Medulla oblongata (tissue), 1 donor: ENCODE measurements around the gene FRMD7.

ENCODE experiments used
- DNase-seq: peaks from one replicate; pipeline ENCODE4 v3.0.0-alpha.2; 2015; ENCODE audit errors: extremely low spot score

The FRMD7 gene

DNA sequence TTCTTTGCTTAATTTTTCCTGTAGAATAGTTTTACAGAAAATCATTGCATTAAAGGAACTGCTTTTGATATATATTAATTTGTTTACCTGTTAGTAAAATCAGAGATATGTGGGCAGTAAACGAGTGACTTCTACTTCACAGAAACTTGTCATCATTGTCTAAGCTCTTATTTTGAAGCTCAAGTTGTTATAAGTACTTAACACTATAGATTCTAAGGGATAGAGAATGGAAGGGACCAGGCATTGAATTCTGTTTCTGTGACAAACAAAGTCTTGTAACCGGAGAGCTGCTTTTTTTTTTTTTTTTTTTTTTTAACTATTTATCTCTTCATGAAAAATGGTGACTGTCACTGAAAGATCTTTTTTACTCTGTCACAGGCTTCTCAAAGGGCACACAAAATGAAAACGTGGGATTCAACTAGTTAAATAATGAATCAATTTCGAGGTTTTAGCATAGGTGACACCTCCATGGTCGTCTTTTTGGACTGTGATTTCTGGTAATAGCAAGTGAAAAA lies 90.3 kb downstream of the FRMD7 start:
- DNase-seq, result no peak

DNA sequence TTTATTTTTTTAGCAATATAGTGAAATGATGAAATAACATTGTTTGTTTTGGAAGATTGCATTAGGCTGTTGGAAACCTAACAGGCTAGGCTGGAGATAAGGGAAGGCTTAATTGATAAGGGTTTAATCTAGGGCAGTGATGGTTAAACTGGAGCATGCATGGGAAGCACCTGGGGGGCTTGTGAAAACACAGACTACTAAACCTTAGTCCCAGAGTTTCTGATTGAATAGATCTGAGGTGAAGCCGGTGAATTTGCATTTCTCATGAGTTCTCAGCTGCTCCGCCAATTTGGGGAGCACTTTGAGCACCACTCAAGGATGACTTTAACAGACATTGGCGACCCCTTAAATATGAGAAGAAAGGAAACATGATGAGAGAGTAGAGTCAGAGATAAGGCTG lies 93.2 kb downstream of the FRMD7 start:
- no peak for DNase-seq

DNA sequence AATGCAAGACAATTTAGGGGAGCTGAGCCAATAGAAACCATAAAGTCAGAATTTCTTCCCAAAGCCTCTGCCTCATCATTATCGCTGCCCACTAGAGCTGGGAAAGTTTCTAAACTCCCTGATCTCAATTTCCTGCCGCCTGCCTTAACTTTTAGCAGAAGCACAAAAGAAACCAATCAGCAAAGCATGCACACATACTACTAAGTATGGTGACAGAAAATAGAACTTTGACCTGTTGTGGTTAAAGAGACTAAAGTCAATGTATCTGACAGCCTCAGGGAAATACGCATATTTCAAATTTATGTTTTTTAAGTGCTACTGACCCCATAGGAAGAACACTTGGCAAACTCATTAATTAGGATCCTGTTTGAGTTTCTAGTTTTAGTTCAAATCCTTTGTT lies 94.7 kb downstream of the FRMD7 start:
- no peak for DNase-seq

DNA sequence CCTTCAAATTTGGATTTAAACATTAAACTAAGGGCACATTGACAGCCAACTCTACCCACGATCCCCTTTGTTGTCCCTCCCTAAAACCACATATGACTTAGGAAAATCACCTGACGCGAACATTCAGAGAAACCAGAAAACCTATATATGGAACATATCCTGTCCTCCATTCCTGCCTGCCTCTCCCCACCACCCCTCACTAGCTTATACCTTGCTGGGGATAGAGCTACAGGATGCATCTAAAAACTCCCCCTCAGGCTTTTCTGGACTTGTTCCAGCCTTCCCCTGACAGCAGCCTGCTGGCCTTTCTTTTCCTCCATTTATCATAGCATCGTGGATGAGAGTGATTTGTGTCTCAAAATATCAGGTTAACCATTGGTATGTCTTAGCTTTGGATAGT lies 96.0 kb downstream of the FRMD7 start:
- no peak for DNase-seq

DNA sequence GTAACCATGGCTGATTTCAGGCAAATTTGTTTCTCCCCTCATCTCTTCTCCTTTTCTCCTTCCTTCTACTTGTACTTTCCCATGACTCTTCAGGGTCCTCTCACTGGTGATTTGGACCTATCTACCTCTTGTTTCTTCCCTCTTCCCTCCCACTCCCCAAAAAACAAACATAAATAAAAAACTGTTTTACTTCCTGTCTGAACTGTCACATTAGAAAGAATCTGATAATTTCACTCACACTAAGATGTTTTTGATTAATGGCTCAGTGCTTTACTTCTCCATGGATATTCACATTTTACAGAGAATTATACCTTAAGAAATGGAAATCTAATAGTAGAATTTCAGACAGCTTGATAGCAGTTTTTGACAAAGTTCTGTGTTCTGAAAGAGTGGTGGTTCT lies 97.6 kb downstream of the FRMD7 start:
- no peak for DNase-seq
